Stimulated activated CD8-positive, alpha-beta memory T cell treated with anti-CD3 and anti-CD28 coated beads, Interleukin-4, amount 100 ng/mL, for 1 hour (primary cell): ENCODE measurements around the gene THAP12.

Source experiments
- DNase-seq, 2 donors: peaks; one replicate each; pipeline ENCODE4 v3.0.0-alpha.2; 2020; ENCODE audit warnings: low read depth in 2 of 2, low spot score in 1 of 2

The THAP12 gene

GRCh38 chr11:76380159-76380976 lies 564 bp downstream of the THAP12 start:
- DNase-seq, result peak; percentile 23 to 30

GRCh38 chr11:76379807-76380158 lies 1.1 kb downstream of the THAP12 start:
- no peak for DNase-seq

- no peak for DNase-seq
Measured at GRCh38 chr11:76376746-76377558, 4.0 kb downstream of the THAP12 start.

DNA sequence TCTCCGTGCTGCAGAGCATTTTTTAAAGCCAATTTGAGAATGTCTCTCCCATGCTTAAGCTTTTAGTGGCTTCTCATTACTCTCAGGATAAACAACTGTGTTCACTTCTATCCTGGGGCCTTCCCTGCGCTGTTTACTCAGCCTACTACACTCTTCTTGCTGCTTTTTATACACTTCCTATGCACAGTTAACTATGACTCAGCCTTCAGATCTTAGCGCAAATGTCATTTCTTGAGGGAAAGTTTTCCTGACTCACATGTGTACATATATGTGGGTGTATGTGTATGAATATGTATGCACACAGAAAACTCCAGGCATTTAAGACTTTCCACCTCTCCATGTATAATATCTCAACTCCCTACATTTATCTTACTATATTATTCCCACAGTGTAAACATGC lies 9.8 kb downstream of the THAP12 start:
- DNase-seq, result no peak

GRCh38 chr11:76369406-76369805 lies 11.5 kb downstream of the THAP12 start:
- no peak for DNase-seq

DNA sequence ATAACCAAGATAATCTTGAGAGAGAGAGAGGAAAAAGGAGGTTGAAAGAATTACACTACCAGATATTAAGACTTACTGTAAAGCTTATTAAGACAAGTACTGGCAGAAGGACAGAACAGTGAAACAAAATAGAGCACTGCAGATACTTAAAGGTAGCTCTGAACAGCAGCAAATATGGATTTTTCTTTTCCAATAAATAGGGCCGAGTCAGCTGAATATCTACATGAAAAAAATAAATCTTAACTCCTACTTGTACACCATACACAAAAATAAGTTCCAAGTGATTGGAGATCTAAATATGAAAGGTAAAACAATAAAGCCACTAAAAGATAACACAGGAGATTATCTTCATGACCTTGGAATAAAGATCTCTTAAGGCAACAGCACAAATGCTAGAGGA lies 12.4 kb downstream of the THAP12 start:
- no peak for DNase-seq

DNA sequence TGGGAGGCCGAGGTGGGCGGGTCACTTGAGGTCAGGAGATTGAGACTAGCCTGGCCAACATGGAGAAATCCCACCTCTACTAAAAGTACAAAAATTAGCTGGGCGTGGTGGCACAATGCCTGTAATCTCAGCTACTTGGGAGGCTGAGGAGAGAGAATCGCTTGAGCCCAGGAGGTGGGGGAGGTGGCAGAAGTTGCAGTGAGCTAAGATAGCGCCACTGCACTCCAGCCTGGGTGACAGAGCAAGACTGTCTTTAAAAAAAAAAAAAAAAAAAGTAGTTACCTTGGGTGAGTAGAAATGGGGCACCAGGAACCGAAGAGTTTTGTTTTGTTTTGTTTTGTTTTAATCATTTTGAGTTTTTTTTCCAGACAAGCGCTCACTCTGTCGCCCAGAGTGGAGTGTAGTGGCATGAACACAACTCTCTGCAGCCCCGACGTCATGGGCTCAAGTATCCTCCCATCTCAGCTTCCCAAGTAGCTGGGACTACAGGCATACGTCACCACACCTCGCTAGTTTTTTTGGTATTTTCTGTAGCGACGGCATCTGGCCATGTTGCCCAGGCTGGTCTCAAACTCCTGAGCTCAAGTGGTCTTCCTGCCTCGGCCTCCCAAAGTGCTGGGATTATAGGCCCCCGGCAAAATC lies 15.8 kb downstream of the THAP12 start:
- DNase-seq, result no peak

DNA sequence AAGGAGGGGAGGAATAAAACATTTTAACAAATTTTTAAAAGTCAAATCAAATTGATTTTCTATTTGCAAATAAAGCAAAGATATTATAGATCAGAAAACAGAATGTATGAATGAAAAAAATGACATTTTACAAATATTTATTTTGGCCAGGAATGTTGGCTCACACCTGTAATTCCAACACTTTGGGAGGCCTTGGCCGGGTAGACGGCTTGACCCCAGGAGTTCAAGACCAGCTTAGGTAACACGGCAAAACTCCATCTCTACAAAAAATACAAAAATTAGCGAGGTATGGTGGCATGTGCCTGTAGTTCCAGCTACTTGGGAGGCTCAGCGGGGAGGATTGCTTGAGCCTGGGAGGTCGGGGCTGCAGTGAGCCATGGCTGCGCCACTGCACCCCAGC lies 18.2 kb downstream of the THAP12 start:
- DNase-seq, result no peak

DNA sequence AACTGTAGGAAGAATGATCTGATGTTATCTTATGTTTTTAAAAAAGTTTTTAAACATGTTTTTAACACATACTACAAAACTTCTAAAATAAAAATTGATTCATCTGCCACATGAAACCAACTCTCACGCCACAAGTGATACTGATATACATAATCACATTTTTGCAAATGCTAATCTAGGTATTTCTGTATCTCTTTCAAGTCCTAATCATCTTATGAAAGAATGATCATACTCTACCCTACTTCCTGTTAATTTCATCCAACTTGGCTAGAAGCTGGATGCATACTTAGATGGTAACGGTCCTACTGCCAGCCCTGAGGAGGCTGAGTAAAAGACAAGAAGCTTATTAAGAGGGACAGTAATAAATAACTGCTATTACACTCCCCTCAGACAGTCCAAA lies 19.2 kb downstream of the THAP12 start:
- no peak for DNase-seq

DNA sequence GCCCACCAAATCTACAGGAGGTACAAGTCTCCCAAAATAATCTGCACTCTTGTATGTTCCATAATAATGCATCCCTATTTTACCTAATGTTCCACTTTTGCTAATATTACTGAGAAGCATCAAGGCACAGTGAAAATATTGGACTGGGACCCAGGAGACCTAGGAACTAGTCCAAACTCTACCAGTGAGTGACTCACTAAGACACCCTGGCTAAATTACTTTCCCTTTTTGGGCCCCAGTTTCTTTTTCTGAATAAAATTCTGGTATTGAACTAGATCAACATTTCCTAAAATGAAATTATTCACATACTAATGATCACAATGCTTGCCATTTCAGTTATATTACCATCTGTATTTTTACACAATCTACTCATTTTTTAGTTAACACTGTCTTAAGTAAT lies 19.6 kb downstream of the THAP12 start:
- no peak for DNase-seq

DNA sequence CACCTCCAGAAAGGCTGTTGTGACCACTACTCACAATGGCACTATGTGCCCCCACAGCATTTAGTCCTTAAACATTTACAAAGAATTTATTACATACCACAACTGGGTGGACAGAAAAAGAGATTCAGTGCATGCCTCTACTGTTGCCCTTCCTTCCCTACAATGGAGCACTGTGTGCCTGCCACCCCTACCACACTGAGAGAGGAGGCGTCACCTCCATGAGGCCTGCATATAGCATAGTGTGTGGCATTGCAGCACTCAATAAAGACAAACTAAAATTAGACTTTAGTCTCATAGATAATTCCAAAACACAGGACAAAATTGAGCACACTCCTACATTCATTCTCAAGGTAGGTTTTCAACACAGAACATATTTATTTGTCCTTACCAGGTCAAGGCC lies 25.8 kb downstream of the THAP12 start:
- DNase-seq, result no peak

GRCh38 chr11:76348348-76348747 lies 32.6 kb downstream of the THAP12 start:
- DNase-seq, result no peak

GRCh38 chr11:76347466-76347865 lies 33.5 kb downstream of the THAP12 start:
- no peak for DNase-seq

DNA sequence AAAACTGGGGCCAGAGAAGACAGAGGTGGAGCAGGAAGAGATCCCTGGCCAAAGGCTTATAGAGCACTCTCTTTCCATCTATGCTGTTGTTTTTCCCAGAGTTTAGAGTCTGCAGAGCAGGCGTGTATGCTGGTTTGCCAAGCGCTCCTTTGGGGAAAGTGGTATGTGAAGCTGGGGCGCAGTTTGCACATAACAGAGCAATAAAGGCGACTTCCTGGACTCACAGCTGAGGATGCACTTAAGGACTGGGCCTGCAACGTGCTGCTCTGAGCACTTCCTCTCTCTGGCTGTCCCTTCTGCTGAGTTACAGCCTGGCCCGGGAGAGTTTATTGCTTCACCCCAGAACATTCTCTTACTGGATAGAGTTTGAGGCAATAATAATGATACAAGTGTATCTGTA lies 41.7 kb downstream of the THAP12 start:
- DNase-seq, result no peak

- no peak for DNase-seq
Measured at GRCh38 chr11:76337923-76338322, 43.0 kb downstream of the THAP12 start.

DNA sequence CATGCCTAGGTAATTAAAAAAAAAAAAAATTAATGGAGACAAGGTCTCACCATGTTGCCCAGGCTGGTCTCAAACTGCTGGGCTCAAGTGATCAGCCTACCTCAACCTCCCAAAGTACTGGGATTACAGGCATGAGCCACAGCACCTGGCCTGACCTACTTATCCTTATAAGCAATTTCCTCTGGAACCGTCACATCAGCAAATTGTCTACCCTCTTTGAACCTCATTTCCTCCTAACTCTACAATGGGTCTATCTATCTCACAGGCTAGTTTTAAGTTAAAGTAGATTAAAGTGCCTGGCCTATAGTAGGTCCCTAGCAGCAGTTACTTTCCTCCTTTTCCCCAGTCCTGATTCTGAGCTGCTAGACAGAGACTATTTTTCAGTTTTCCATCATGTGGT lies 43.5 kb downstream of the THAP12 start:
- DNase-seq, result no peak

DNA sequence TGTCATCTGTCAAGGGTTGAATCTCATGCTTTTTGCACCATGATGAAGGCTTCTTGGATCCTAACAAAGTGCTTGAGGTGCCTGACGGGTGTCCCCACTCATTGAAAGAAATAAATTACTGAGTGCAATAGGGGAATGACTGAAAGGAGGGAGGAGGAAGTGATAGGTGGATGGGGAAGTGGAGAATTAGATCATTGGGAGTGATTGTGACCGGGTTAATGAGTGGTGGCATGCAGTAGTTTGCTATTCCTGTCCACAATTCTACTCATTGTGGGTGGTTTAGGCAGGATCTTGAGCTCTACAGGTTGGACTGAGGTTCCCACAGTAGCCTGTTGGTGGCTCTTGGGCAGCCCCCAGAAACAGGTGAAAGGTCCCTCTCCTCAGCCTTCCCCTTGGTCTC lies 44.3 kb downstream of the THAP12 start:
- DNase-seq, result no peak

GRCh38 chr11:76335842-76336241 lies 45.1 kb downstream of the THAP12 start:
- DNase-seq, result no peak

DNA sequence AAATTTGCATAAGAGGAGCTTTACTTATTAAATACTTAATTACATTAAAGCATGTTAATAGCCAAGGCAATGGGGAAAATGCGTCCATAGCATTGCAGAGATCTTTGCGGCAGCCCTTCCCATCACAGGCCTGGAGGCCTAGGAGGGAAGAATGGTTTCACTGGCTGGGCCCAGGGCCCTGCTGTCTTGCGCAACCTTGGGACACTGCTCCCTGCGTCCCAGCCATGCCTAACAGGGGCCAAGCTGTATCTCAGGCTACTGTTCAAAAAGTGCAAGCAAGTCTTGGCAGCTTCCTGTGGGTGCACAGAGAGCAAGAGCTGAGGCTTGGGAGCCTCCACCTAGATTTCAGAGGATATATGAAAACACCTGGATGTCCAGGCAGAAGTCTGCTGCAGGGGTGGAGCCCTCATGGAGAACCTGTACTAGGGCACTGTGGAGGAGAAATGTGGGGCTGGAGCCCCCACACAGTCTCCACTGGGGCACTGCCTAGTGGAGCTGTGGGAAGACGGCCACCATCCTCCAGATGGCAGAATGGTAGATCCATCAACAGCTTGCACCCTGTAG lies 46.0 kb downstream of the THAP12 start:
- no peak for DNase-seq

- DNase-seq, result no peak
Measured at GRCh38 chr11:76330651-76331050, 50.3 kb downstream of the THAP12 start.

- no peak for DNase-seq
Measured at GRCh38 chr11:76329983-76330382, 50.9 kb downstream of the THAP12 start.
